Mesenchymal stem cell (in vitro differentiated cells and primary cell): ENCODE results near the gene GRP.
A peak's percentile ranks its signal among the peaks of the same experiment; 100 is the strongest.

Experiments
- DNase-seq: peaks from one replicate; pipeline ENCODE4 v3.0.0-alpha.2; 2013
- H2AFZ ChIP-seq: one replicate; pipeline ENCODE4 v1.6.1; 2013; ENCODE audit warnings: low read depth, mild to moderate bottlenecking, control low read depth, inconsistent platforms, low read length, moderate library complexity
- H2AK5ac ChIP-seq: 2 replicates; pipeline ENCODE4 v1.6.1; 2013; ENCODE audit warnings: low read length, moderate library complexity, mild to moderate bottlenecking, inconsistent platforms; ENCODE audit not compliant: severe bottlenecking
- H2BK120ac ChIP-seq: one replicate; pipeline ENCODE4 v1.6.1; 2013; ENCODE audit warnings: low read depth, mild to moderate bottlenecking, inconsistent platforms, low read length, moderate library complexity
- H2BK12ac ChIP-seq, 2 experiments: one replicate each; pipeline ENCODE4 v1.6.1; 2013; ENCODE audit warnings: inconsistent platforms in 2 of 2, low read length in 2 of 2, mild to moderate bottlenecking in 2 of 2, moderate library complexity in 2 of 2, control low read depth in 1 of 2
- H2BK15ac ChIP-seq: one replicate; pipeline ENCODE4 v1.6.1; 2013; ENCODE audit warnings: mild to moderate bottlenecking, low read depth, inconsistent platforms; ENCODE audit not compliant: poor library complexity, severe bottlenecking
- H2BK5ac ChIP-seq: 2 replicates; pipeline ENCODE4 v1.6.1; 2013; ENCODE audit warnings: low read depth, mild to moderate bottlenecking, low read length, control low read depth, inconsistent platforms; ENCODE audit not compliant: poor library complexity, severe bottlenecking
- H3K14ac ChIP-seq, 2 experiments: one replicate each; pipeline ENCODE4 v1.6.1; 2013; ENCODE audit warnings: inconsistent platforms in 2 of 2, low read length in 2 of 2, control low read depth in 1 of 2, mild to moderate bottlenecking in 1 of 2, moderate library complexity in 1 of 2
- H3K18ac ChIP-seq, 2 experiments: one replicate each; pipeline ENCODE4 v1.6.1; 2013; ENCODE audit warnings: inconsistent platforms in 2 of 2, low read length in 2 of 2, control low read depth in 1 of 2, low read depth in 1 of 2, mild to moderate bottlenecking in 1 of 2
- H3K23ac ChIP-seq, 2 experiments: one replicate each; pipeline ENCODE4 v1.6.1; 2013; ENCODE audit warnings: inconsistent platforms in 2 of 2, low read length in 2 of 2, mild to moderate bottlenecking in 2 of 2, moderate library complexity in 2 of 2, control low read depth in 1 of 2
- H3K27ac ChIP-seq: 2 replicates; pipeline ENCODE4 v1.5.1; 2013; ENCODE audit warnings: mild to moderate bottlenecking, moderate library complexity, low read length, control low read depth, inconsistent platforms; ENCODE audit not compliant: poor library complexity, severe bottlenecking
- H3K27me3 ChIP-seq, 2 experiments: 2 replicates each; pipeline versions ENCODE4 v1.6.1 to v1.7.0; 2013; ENCODE audit warnings: low read length in 2 of 2, mild to moderate bottlenecking in 2 of 2, moderate library complexity in 2 of 2, control low read depth in 1 of 2, inconsistent platforms in 1 of 2; ENCODE audit not compliant: control insufficient read depth in 1 of 2, insufficient read depth in 1 of 2
- H3K36me3 ChIP-seq, 2 experiments: 2 replicates each; pipeline versions ENCODE4 v1.6.1 to v1.7.0; 2013; ENCODE audit warnings: low read length in 2 of 2, control low read depth in 1 of 2, inconsistent platforms in 1 of 2, low read depth in 1 of 2, mild to moderate bottlenecking in 1 of 2; ENCODE audit not compliant: insufficient read depth in 2 of 2, control insufficient read depth in 1 of 2
- H3K4ac ChIP-seq, 2 experiments: one replicate each; pipeline ENCODE4 v1.6.1; 2013; ENCODE audit warnings: inconsistent platforms in 2 of 2, low read length in 2 of 2, mild to moderate bottlenecking in 2 of 2, moderate library complexity in 2 of 2, control low read depth in 1 of 2, low read depth in 1 of 2
- H3K4me1 ChIP-seq: 2 replicates; pipeline ENCODE4 v1.6.1; 2013; ENCODE audit warnings: low read depth, low read length, control low read depth; ENCODE audit not compliant: control insufficient read depth, insufficient read depth
- H3K4me2 ChIP-seq: 2 replicates; pipeline ENCODE4 v1.6.1; 2013; ENCODE audit warnings: low read length, mild to moderate bottlenecking, inconsistent platforms; ENCODE audit not compliant: poor library complexity, severe bottlenecking
- H3K4me3 ChIP-seq, 2 experiments: 2 replicates each; pipeline versions ENCODE4 v1.5.1 to v1.7.0; 2013; ENCODE audit warnings: low read length in 2 of 2, mild to moderate bottlenecking in 2 of 2, control low read depth in 1 of 2, low read depth in 1 of 2; ENCODE audit not compliant: insufficient read depth in 1 of 2
- H3K79me1 ChIP-seq: replicated peaks from 2 replicates; pipeline ENCODE4 v1.6.1; 2013; ENCODE audit warnings: mild to moderate bottlenecking, control low read depth, low read length, inconsistent platforms; ENCODE audit not compliant: poor library complexity, severe bottlenecking
- H3K9ac ChIP-seq: 2 replicates; pipeline ENCODE4 v1.7.0; 2013; ENCODE audit warnings: mild to moderate bottlenecking, low read length, moderate library complexity
- H3K9me3 ChIP-seq: 2 replicates; pipeline ENCODE4 v1.7.0; 2013; ENCODE audit warnings: mild to moderate bottlenecking, low read length; ENCODE audit not compliant: control insufficient read depth
- H4K8ac ChIP-seq: one replicate; pipeline ENCODE4 v1.6.1; 2013; ENCODE audit warnings: inconsistent platforms, mild to moderate bottlenecking, low read length, moderate library complexity
- H4K91ac ChIP-seq: one replicate; pipeline ENCODE4 v1.6.1; 2013; ENCODE audit warnings: mild to moderate bottlenecking, low read length, inconsistent platforms
- WGBS: methylation state at CpG from one replicate; pipeline ENCODE4 v1.1.7; 2013; ENCODE audit warnings: mixed read lengths; 5-methylcytosine and 5-hydroxymethylcytosine counted together

The GRP gene

DNA sequence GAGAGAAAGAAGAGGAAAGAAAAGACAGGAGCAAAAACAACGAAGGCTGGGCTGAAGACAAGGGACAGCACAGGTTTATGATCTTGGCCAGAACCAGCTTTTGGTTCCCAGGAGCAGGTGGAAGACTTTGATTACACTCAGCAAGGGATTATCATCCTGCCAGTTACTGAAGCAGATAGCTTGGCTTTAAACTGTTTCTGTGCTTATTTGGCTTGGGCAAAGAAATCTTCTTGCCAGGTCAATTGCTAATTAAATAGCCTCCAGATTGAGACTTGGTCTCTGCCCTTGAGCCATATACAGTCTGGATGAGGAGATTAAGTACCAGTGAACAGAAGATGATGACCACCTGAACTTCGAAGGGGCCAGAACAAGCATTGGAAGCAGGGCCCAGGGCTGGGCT lies 22.3 kb upstream of the GRP start:
- Histone ChIP-seq H3K79me1 (no peaks in the 10 kb centered on the region), H3K4me3 (no peak overlapping the region), H3K27ac (no peak overlapping the region), H3K9ac (no peak overlapping the region), H3K14ac (no peak overlapping the region), H4K91ac (no peak overlapping the region), H2BK12ac (no peak overlapping the region), H2BK5ac (no peak overlapping the region), H2BK15ac (no peak overlapping the region), H3K9me3 (no peaks in the 10 kb centered on the region), H3K4me2 (no peak overlapping the region), H3K4me1 (no peaks in the 10 kb centered on the region), H4K8ac (no peak overlapping the region), H2BK120ac (no peak overlapping the region), H2AK5ac (no peak overlapping the region), H3K27me3 (peaks cover 37 to 42% of the 10 kb centered on the region in 2 experiments), H3K36me3 (no peaks in the 10 kb centered on the region), H3K18ac (no peak overlapping the region), H3K4ac (no peak overlapping the region), H3K23ac (no peak overlapping the region), H2AFZ (no peak overlapping the region)
- no peak for DNase-seq
- 28% methylated on average over 2 of the region's 2 CpGs for WGBS

DNA sequence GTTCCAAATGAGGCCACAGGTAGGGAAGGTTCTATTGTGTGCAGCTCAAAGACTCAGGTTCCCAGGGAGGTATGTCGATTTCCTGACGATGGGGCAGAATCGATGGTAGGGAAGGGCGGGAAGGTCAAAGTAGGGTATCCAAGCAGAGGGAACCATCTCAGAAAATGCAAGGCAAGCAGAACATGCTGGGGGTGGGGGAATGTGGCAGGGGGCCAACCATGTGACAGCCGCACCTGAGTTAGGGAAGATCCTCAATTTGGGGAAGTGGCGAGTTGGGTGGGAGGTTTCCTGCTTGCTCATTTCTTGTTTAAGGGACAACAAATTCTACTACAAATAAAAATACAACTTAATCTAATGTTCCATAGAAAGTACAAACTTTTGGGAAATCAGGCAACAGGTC lies 21.7 kb upstream of the GRP start:
- Histone ChIP-seq H4K8ac (no peak overlapping the region), H3K18ac (no peak overlapping the region), H4K91ac (no peak overlapping the region), H2AK5ac (no peak overlapping the region), H3K23ac (no peak overlapping the region), H3K27me3 (peaks cover 37 to 46% of the 10 kb centered on the region in 2 experiments), H2BK15ac (peak overlapping the region; percentile 40), H3K4me2 (no peak overlapping the region), H3K4ac (no peak overlapping the region), H3K9ac (no peak overlapping the region), H2BK5ac (no peak overlapping the region), H3K14ac (no peak overlapping the region), H3K27ac (no peak overlapping the region), H3K4me1 (no peaks in the 10 kb centered on the region), H2BK120ac (no peak overlapping the region), H3K4me3 (no peak overlapping the region), H3K79me1 (no peaks in the 10 kb centered on the region), H3K36me3 (no peaks in the 10 kb centered on the region), H2AFZ (no peak overlapping the region), H2BK12ac (no peak overlapping the region), H3K9me3 (no peaks in the 10 kb centered on the region)
- DNase-seq = no peak
- WGBS = 93% methylated on average over 5 of the region's 6 CpGs

DNA sequence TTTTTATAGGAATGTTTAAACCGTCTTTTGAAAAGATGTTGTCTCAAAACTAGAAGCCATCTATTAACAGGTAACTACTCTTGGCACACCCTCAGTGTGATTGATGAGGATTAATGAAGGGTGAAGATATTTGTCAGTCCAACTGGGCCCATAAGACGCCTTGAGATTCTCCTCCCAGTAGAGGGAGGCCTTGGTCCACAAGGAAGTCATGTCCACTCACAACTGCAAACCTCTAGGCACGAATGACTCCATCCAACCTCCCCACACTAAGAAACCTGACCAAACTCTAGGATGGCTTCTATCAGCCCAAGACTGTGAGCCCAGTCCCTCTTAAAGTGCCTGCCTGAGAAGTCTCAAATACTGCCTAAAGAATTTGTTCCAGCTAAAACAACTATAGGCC lies 19.2 kb upstream of the GRP start:
- Histone ChIP-seq H3K27ac (no peak overlapping the region), H3K23ac (no peak overlapping the region), H3K27me3 (peaks cover 37 to 45% of the 10 kb centered on the region in 2 experiments), H4K8ac (no peak overlapping the region), H3K14ac (no peak overlapping the region), H4K91ac (no peak overlapping the region), H3K79me1 (no peaks in the 10 kb centered on the region), H3K9me3 (no peaks in the 10 kb centered on the region), H3K9ac (no peak overlapping the region), H2BK120ac (no peak overlapping the region), H3K4me2 (no peak overlapping the region), H3K18ac (no peak overlapping the region), H3K4me1 (no peaks in the 10 kb centered on the region), H3K36me3 (no peaks in the 10 kb centered on the region), H3K4me3 (no peak overlapping the region), H2AFZ (no peak overlapping the region), H2BK5ac (no peak overlapping the region), H2BK12ac (no peak overlapping the region), H2AK5ac (no peak overlapping the region), H3K4ac (no peak overlapping the region), H2BK15ac (no peak overlapping the region)
- WGBS = 43% methylated on average over 2 of the region's 3 CpGs
- no peak for DNase-seq

DNA sequence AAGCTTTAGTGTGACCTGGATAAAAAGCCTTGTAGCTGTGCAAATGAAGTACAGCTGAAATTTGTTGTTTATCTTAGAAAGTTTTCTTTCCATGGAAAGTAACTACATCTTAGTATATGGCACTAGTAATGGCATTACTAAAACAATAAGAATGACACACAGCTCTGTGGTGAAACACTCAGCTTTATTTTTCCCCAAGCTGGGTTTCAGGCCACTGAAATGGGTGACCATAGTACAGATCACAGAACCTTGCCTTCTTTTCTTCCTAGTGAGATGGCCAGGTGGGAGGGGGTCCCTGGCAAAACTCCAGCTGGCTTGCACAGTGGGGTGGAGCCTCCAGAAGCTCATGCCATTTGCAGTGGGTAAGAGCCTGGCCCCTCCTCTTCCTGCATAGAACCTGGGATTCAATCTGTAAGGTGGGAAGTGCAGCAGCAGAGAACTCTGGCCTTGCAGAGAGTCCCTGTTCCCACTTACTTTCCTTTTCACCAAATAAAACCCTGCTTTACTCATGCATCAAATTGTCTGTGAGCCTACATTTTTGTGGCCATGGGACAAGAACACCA lies 17.6 kb upstream of the GRP start:
- DNase-seq = no peak
- Histone ChIP-seq H3K4me1 (no peaks in the 10 kb centered on the region), H3K27me3 (peaks cover 41 to 47% of the 10 kb centered on the region in 2 experiments), H3K4me3 (no peak overlapping the region), H3K9ac (no peak overlapping the region), H3K4ac (no peak overlapping the region), H2BK120ac (no peak overlapping the region), H2BK15ac (no peak overlapping the region), H3K14ac (no peak overlapping the region), H4K8ac (no peak overlapping the region), H3K23ac (no peak overlapping the region), H4K91ac (no peak overlapping the region), H3K36me3 (no peaks in the 10 kb centered on the region), H3K18ac (no peak overlapping the region), H3K9me3 (no peaks in the 10 kb centered on the region), H3K27ac (no peak overlapping the region), H3K4me2 (no peak overlapping the region), H2BK5ac (no peak overlapping the region), H2BK12ac (no peak overlapping the region), H2AK5ac (no peak overlapping the region), H3K79me1 (no peaks in the 10 kb centered on the region), H2AFZ (no peak overlapping the region)
